Stomach smooth muscle (tissue), 2 donors: ENCODE results near the gene PUM1.

Experiments used
- H3K27ac ChIP-seq: one replicate; pipeline ENCODE4 v1.7.0; 2013; ENCODE audit warnings: mild to moderate bottlenecking, low read length, inconsistent platforms
- H3K27me3 ChIP-seq, 2 donors: one replicate each; pipeline ENCODE4 v1.7.0; 2013; ENCODE audit warnings: low read length in 2 of 2; ENCODE audit not compliant: insufficient read depth in 2 of 2, control insufficient read depth in 1 of 2
- H3K36me3 ChIP-seq, 2 donors: one replicate each; pipeline ENCODE4 v1.7.0; 2013; ENCODE audit warnings: low read length in 2 of 2; ENCODE audit not compliant: control insufficient read depth in 2 of 2, insufficient read depth in 2 of 2
- H3K4me1 ChIP-seq: one replicate; pipeline ENCODE4 v1.7.0; 2013; ENCODE audit warnings: low read length; ENCODE audit not compliant: control insufficient read depth, insufficient read depth
- H3K4me3 ChIP-seq, 2 donors: one replicate each; pipeline ENCODE4 v1.7.0; 2013; ENCODE audit warnings: low read length in 2 of 2
- H3K9ac ChIP-seq, 2 donors: one replicate each; pipeline ENCODE4 v1.7.0; 2013; ENCODE audit warnings: low read length in 2 of 2, mild to moderate bottlenecking in 1 of 2
- H3K9me3 ChIP-seq, 2 donors: one replicate each; pipeline ENCODE4 v1.7.0; 2013; ENCODE audit warnings: low read length in 2 of 2; ENCODE audit not compliant: control insufficient read depth in 2 of 2
- donor health status: healthy.
- donor health status: Pancreatic carcinoma.

The PUM1 gene

GRCh38 chr1:31065310-31066217 lies at the start of gene PUM1:
Gene PUM1 (minus strand): TSS chr1:31065717. CDS start chr1:31059566, 6,151 bp downstream.
- Histone ChIP-seq H3K4me1 (peaks cover 4% of the 10 kb centered on the region), H3K4me3 (peak within 1 kb of the TSS; percentile 94), H3K36me3 (no peaks in the 10 kb centered on the region), H3K27ac (peak within 1 kb of the TSS; percentile 96), H3K9me3 (no peaks in the 10 kb centered on the region), H3K27me3 (no peaks in the 10 kb centered on the region), H3K9ac (peak within 1 kb of the TSS; percentile 95 to 98)

- no peaks in the 10 kb centered on the region for H3K27me3 ChIP-seq
- no peak overlapping the region for H3K9ac ChIP-seq
- H3K36me3 ChIP-seq = no peaks in the 10 kb centered on the region
- no peak overlapping the region for H3K27ac ChIP-seq
- H3K4me3 ChIP-seq = no peak overlapping the region
- no peaks in the 10 kb centered on the region for H3K9me3 ChIP-seq
- H3K4me1 ChIP-seq = no peaks in the 10 kb centered on the region
These were observed 46.9 kb upstream of the PUM1 start for GRCh38 chr1:31112266-31112935.

GRCh38 chr1:31111290-31111951 lies 45.9 kb upstream of the PUM1 start:
- H3K27me3 ChIP-seq = no peaks in the 10 kb centered on the region
- no peak overlapping the region for H3K9ac ChIP-seq
- H3K9me3 ChIP-seq = no peaks in the 10 kb centered on the region
- no peaks in the 10 kb centered on the region for H3K36me3 ChIP-seq
- no peak overlapping the region for H3K4me3 ChIP-seq
- no peaks in the 10 kb centered on the region for H3K4me1 ChIP-seq
- H3K27ac ChIP-seq = no peak overlapping the region

- H3K9ac ChIP-seq = no peak overlapping the region
These were observed 45.3 kb upstream of the PUM1 start for GRCh38 chr1:31110846-31111245.

GRCh38 chr1:31108861-31109260 lies 43.3 kb upstream of the PUM1 start:
- H3K9me3 ChIP-seq = no peaks in the 10 kb centered on the region
- no peaks in the 10 kb centered on the region for H3K36me3 ChIP-seq
- H3K4me3 ChIP-seq = no peak overlapping the region
- no peaks in the 10 kb centered on the region for H3K27me3 ChIP-seq
- H3K4me1 ChIP-seq = no peaks in the 10 kb centered on the region
- no peak overlapping the region for H3K27ac ChIP-seq
- no peak overlapping the region for H3K9ac ChIP-seq

More at GRCh38 chr1:31110846-31111245, 45.3 kb upstream of the PUM1 start:
- Histone ChIP-seq H3K27ac (no peak overlapping the region), H3K9me3 (no peaks in the 10 kb centered on the region), H3K4me1 (no peaks in the 10 kb centered on the region), H3K36me3 (no peaks in the 10 kb centered on the region), H3K27me3 (no peaks in the 10 kb centered on the region), H3K4me3 (no peak overlapping the region)

- Histone ChIP-seq H3K36me3 (no peaks in the 10 kb centered on the region), H3K4me3 (no peak overlapping the region), H3K9me3 (no peaks in the 10 kb centered on the region), H3K27ac (no peak overlapping the region), H3K4me1 (no peaks in the 10 kb centered on the region), H3K9ac (no peak overlapping the region), H3K27me3 (no peaks in the 10 kb centered on the region)
These were observed 40.1 kb upstream of the PUM1 start for GRCh38 chr1:31105646-31106045.

- no peaks in the 10 kb centered on the region for H3K9me3 ChIP-seq
- no peaks in the 10 kb centered on the region for H3K36me3 ChIP-seq
- H3K27ac ChIP-seq = no peak overlapping the region
- H3K27me3 ChIP-seq = no peaks in the 10 kb centered on the region
- no peak overlapping the region for H3K9ac ChIP-seq
- H3K4me3 ChIP-seq = no peak overlapping the region
- H3K4me1 ChIP-seq = no peaks in the 10 kb centered on the region
These were observed 37.0 kb upstream of the PUM1 start for GRCh38 chr1:31102501-31102950.

GRCh38 chr1:31101147-31101502 lies 35.6 kb upstream of the PUM1 start:
- no peak overlapping the region for H3K9ac ChIP-seq
- H3K4me3 ChIP-seq = no peak overlapping the region
- no peak overlapping the region for H3K27ac ChIP-seq
- H3K27me3 ChIP-seq = no peaks in the 10 kb centered on the region
- H3K9me3 ChIP-seq = no peaks in the 10 kb centered on the region
- H3K4me1 ChIP-seq = no peaks in the 10 kb centered on the region
- no peaks in the 10 kb centered on the region for H3K36me3 ChIP-seq

- Histone ChIP-seq H3K27me3 (no peaks in the 10 kb centered on the region), H3K4me1 (no peaks in the 10 kb centered on the region), H3K36me3 (no peaks in the 10 kb centered on the region), H3K9me3 (no peaks in the 10 kb centered on the region), H3K9ac (no peak overlapping the region), H3K4me3 (no peak overlapping the region), H3K27ac (no peak overlapping the region)
These were observed 33.9 kb upstream of the PUM1 start for GRCh38 chr1:31099293-31100032.

GRCh38 chr1:31095985-31096384 lies 30.5 kb upstream of the PUM1 start:
- Histone ChIP-seq H3K4me1 (no peaks in the 10 kb centered on the region), H3K27ac (no peak overlapping the region), H3K27me3 (no peaks in the 10 kb centered on the region), H3K36me3 (no peaks in the 10 kb centered on the region), H3K9ac (no peak overlapping the region), H3K4me3 (no peak overlapping the region), H3K9me3 (no peaks in the 10 kb centered on the region)
